Fibroblast of skin of back (primary cell): ENCODE measurements around the gene KLHL40.

Experiments used
- DNase-seq: peaks from one replicate; pipeline ENCODE4 v3.0.0-alpha.2; 2013

KLHL40 gene

DNA sequence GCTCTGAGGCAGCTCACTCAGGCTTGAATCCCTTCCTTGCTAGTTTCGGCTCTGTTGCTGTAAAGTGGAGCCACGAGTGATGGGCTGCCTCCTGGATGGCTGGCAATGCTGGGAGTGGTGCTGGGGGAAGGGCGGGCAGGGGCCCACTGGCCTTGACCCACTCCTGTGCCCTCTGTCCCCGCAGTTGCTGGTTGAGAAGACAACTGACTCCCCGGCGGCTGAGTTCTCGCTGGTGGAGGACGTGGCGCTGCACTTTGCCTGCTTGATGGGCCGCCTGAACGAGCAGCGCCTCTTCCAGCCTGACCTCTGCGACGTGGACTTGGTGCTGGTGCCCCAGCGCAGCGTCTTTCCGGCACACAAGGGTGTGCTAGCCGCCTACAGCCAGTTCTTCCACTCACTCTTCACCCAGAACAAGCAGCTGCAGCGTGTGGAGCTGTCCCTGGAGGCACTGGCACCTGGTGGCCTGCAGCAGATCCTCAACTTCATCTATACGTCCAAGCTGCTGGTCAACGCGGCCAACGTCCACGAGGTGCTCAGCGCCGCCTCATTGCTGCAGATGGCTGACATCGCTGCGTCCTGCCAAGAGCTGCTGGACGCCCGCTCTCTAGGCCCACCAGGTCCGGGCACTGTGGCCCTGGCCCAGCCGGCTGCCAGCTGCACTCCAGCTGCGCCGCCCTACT is 27.1 kb upstream of the KLHL40 start:
- DNase-seq: no peak

DNA sequence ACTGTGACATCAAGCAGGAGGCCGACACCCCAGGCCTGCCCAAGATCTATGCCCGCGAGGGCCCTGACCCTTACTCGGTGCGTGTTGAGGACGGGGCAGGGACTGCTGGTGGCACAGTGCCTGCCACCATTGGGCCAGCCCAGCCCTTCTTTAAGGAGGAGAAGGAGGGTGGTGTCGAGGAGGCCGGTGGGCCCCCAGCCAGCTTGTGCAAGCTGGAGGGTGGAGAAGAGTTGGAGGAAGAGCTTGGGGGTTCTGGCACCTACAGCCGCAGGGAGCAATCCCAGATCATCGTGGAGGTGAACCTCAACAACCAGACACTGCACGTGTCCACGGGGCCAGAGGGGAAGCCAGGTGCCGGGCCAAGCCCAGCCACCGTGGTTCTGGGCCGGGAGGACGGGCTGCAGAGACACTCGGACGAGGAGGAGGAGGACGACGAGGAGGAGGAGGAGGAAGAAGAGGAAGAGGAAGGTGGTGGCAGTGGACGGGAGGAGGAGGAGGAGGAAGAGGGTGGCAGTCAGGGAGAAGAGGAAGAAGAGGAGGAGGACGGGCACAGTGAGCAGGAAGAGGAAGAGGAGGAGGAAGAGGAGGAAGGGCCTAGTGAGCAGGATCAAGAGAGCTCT is 26.5 kb upstream of the KLHL40 start:
- no peak for DNase-seq

DNA sequence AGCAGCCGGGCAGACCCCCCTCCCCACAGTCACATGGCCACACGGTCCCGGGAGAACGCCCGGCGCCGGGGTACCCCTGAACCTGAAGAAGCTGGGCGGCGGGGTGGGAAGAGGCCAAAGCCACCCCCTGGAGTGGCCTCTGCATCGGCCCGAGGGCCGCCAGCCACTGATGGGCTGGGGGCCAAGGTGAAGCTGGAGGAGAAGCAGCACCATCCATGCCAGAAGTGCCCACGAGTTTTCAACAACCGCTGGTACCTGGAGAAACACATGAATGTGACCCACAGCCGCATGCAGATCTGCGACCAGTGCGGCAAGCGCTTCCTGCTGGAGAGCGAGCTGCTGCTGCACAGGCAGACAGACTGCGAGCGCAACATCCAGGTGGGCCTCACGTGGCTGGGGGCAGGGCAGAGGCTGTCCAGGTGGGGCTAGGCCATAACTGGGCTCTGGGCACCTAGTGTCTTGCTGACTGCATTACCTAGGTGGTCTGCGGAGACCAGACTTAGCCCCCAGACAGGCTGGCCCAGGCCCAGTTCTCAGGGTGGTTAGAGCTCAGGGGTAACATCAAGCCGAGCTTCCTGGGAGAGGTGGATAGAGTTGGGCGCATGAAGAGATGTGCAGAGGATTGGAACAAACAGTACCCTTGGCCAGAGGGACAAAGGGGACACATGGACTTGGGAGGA is 25.7 kb upstream of the KLHL40 start:
- DNase-seq: no peak

DNA sequence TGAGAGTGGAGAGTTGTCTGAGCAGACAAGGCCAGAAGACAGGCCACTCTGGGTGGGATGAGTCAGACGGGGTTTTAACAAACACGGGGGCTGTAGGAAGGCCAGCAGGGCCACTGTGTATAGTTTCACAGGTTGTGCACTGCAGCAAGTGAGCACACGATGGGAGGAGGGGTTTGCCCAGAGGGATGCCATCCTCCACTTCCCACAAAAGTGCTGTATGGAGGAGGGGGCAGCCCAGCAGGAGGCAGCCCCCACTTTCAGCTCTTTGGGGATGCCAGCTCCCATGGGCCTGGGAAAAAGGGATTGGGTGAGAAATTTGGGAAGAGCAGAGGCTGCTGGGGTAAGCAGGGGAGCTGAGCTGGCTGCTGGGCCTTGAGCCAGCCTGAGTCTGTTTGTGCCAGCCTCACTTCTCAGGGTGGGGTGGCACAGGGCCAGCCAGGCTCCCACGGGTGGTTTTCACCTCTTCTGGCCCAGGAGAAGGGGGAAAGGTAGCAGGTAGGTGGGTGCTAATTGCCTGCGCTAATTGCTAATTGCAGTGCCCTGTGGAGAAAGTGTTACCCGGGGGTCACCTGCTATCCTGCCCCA is 25.1 kb upstream of the KLHL40 start:
- DNase-seq: no peak

DNA sequence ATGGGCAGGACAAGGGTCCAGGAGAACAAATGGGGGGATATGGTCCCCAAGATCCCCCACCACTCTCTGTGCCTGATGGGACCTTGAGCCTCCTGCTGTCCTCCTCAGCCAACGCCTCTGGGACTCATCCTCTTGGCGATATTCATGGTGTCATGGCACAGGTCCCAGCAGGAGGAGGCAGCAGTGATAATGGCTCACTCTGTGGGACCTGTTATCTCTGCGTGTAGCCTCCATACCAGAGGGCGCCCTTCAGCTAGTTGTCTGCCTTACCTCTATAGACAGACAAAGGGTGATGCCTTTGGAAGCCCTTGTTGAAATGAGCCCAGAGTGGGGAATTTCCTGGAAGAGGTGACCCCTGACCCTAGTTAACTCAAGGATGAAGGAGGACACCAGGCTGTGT is 24.4 kb upstream of the KLHL40 start:
- no peak for DNase-seq

DNA sequence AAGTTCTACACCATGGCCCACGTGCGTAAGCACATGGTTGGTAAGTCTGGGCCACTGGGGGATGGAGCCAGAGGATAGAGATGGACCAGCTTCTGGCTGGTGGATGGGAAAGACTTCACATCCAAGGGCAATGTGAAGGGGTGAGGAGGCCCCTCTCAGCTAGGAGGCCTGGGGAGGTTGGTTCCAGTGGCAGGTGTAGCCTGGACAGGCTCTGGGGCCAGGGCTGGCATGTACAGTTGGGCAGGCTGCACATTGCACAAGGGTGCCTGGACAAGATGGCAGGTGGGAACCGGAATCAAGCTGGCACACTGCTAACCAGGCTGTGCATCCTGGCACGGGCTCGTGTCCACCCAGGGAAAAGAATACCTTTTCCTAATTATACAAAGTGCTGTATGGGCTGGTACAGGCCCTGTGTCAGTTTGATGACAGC is 23.7 kb upstream of the KLHL40 start:
- DNase-seq: no peak

DNA sequence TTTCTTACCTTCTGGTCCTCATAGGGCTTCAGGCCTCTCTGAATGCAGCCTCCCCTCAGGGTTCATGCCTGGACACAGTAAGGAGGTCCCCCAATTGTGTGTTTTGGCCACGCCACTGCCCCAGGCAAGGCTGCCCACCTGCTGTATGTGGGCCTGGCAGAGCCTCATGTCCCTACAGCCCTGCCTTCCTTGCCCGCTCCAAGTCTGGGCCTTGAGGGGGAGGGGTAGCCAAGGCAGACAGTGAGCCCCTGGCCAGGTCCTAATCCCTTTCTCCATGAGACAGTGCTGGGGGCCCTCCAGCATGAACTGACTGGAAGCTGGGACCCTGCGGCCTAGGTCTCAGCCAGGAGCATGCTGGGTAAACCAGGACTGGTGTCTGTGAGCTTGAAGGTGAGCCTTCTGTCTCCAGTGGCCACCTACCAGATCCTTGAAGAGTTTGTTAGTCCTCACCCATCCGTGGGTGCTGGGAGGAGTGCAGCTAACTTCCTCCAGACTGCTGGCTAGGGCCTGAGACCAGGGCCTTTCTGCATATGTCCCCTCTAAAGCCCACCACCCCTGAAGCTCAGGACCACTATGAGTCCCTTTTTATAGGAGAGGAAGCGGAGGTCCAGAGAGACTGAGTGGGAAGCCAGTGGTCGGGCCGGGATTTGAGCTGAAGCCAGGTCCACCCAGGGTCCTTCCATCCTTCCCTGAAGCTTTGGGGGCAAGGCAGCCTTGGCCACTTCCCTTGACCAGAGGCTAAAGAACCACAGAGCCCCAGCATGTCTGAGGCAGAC is 23.1 kb upstream of the KLHL40 start:
- no peak for DNase-seq

DNA sequence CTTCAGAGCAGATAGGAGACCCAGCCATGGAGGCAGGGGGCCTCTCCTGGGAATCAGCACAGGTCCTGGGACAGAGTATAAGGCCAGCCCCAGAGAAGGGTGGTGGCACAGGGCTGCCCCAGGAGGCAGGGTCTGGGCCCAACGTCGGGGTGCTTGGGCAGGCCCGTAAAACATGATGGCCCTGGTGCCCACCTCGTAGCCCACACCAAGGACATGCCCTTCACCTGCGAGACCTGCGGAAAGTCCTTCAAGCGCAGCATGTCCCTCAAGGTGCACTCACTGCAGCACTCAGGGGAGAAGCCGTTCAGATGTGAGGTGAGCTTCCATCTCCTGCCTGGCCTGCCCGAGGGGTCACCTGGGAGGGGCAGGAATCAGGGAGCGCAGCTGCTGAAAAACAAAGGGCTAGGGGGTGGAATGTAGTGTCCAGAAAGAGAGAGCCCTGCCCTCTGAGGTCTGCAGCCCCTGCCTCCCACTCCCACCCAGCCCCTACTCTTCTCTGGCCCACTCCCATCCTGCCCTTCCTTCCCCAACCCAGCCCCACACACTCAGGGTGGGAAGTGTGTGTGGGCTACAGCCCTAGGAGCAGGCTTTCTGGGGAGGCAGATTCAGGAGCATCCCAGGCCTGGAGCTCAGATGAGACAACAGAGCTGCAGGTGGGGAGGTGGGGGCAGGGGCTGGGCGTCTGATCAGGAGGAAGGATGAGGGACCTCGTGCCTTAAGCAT is 22.4 kb upstream of the KLHL40 start:
- no peak for DNase-seq

DNA sequence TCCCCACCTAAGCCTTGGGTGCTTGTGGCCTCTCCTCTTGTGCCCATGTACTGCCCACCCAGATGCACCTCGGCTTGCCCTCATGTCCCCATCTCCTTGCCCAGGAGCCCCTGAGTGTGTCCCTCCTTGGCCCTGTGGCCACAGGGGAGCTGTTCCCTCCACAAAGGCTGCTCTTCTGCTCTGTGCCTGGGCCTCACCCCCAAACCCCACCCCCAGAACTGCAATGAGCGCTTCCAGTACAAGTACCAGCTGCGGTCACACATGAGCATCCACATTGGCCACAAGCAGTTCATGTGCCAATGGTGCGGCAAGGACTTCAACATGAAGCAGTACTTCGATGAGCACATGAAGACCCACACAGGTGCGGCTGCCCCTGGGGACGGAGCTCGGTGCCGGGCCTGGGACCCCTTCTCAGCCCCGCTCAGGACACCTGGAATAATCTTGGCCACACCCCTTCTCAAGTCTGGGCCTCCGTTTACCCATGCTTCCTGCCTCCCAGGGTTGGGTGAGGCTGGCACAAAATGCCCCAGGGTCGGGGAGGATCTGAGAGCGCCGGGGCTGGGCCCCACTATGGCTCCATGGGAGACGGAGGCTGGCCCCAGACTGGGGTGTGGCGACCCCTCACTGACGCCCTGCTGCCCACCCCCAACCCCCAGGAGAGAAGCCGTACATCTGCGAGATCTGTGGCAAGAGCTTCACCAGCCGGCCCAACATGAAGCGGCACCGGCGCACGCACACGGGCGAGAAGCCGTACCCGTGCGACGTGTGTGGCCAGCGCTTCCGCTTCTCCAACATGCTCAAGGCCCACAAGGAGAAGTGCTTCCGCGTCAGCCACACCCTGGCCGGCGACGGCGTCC is 21.5 kb upstream of the KLHL40 start:
- no peak for DNase-seq

DNA sequence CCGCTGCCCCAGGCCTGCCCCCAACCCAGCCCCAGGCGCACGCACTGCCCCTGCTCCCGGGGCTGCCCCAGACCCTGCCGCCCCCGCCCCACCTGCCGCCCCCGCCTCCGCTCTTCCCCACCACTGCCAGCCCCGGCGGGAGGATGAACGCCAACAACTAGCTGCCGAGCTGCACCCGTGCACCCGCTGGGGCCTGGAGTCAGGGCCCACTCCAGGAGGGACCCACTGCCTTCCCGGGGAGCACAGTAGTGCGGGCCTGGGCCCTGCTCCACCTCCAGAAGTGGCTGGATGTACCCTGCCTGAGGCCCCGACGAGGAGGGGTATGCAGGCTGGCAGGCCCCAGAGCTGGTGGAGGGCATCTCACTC is 20.9 kb upstream of the KLHL40 start:
- DNase-seq: no peak

DNA sequence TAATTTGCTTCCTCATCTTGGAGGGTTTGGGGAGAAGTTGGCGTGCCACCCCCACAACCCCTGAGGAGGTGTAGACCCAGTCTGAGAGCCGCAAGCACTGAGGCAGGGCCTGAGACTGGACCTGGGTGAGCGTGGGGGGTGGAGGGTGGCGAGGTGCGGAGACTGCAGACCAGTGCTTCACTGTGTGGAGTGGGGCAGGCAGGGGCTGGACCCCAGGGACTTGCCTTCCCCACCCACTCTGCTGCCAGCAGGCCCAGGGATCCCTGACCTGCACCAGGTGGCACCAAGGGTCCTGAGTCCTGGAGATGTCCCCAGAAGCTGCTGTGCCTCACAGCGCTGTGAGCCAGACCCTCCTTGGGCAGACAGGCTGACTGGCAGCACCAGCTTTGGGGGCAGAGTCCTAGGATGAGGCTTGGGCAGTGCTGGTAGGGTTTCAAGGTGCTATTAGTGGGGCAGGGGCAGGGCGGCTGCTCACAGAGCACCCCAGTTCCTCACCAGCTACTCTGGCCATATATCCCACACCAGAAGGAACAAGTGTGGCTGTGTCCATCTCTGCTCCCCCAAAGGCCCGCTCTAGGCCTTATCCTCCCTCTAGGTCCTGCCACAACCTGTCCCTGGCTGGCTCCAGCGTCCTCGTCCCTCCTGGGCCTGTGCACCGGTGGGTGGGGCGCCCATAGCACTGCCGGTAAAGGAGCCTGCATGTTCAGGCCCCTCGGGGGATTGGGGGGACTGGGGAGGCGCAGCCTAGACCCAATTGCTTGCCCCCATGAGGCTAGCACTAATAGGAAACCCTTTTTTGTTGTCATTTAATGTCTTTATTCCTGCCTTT is 20.1 kb upstream of the KLHL40 start:
- no peak for DNase-seq

DNA sequence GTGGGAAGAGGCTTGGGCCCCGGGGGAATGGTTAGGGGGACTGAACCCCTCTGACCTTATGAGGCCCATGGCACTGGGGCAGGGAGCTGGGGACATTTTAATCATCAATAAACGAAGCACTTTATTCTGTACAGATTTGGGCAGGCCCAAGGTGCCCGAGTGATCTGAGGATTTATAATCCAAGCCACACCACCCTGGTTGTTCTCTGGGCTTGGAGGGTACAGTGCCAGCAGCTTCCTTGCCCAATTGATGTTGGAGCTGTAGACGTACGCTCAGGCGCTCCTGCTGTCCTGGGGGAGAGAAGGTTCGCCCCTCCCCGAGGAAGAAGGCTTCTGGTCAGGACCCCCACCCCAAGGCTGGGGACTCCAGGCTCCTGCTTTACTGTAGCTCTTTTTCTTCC is 19.3 kb upstream of the KLHL40 start:
- no peak for DNase-seq

DNA sequence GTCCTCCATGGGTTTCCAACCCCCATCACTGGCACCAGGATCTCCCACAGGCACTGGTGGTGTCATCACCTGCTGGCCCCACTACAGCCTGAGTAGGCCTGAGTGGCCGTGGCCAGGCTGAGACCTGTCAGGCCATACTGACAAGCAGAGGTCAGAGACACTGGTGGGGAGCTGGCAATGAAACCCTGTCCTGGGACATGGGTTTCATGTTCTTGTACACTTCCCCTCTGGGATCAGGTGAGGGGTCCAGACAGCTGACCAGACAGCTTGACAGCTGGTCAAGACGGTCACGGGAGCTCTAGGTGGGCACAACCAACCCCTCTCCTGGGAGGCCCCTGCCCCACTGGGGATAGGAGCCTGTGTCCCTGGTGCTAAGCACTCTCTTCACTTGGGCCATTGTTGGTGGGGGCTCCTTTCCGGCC is 18.7 kb upstream of the KLHL40 start:
- no peak for DNase-seq

DNA sequence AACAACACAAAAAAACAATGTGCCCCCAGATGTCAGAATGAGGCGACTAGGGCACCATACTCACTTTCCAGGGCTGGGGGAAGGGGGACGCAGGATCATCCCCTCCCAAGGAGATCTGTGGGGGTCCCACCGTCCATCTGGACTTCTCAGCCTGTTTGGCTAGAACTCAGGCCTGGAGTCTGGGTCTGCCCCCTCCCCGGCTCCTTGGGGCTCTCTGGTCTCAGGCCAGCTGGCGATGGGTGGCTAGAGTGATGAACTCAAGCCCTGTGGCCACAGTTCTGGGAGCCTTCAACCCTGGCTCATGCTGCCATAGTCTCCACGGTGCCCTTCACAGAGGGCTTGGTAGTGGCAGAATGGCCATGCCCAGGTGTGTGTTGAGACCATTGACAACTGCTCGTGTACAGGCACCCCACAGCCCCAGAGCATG is 18.2 kb upstream of the KLHL40 start:
- DNase-seq: no peak

DNA sequence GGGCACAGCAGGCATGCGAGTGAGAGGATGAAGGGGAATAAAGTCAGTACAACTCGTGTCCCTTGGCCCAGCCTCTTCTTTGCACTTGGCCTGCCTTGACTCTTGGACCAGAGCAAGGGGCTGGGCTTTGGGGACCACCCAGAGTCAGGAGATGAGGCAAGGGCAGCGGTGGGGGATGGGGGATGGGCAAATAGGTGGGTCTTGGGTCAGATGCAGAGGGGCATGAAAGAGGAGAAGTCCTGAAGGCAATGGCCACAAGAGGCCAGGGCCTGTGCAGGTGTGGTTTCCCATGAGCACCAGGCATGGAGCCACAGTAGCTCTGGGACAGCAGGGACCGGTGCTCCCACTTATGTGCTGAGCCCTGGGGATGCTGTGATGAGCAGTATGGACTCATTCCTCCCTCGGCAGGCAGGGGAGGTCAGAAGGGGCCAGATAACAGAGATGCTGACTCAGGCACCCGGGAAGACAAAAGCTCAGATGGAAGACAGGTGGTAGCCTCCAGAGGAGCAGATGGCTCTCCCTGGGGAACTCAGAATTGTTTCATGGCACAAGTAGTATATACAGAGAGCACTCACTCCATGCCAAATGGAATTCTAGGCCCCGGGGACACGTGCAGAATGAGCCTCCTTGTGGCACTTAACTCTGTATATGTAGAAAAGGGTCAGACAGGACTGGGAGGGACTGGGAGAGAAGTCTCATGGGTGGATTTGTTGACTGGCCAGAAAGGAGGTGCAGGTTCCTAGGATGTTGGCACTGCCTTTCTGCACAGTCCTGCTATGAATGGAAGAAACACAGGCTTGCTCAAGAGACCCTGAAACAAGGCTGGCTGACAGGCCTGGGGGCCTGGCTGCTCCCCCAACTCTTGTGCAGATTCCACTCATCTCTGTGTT is 17.6 kb upstream of the KLHL40 start:
- no peak for DNase-seq

DNA sequence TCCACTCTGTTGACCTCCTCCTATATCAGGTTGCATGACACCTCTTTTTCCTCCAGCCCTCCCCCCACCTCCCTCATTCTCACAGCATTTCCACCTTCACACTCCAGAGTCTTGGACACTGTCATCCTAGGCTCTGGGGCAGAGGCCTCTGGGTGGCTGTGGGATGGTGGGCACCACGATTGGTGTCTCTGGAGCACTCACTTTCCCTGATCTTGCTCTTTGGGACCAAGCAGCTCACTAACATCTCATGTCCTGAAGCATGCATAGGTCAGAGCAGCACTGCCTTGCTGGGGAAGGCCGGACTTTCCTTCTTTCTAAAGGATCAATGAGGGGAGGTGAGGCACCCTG is 16.9 kb upstream of the KLHL40 start:
- no peak for DNase-seq

DNA sequence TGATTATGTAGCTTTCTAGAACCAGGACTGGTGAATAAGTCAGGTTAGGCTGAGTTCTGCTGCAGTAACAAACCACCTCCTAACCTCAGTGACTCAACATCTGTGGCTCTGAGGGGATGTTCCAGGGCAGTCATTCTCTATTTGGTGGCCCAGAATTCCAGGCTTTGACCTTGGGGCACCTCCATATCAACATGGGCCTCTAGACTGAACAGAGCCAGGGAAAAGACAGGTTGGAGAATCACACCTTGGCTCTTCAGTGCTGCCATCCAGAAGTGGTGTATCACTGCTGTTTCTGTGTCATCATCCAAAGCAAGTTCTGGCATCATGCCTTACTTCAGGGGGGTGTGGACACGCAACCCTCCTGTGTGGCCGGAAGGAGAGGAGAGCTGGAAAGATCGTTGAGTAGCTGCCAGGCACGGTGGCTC is 16.5 kb upstream of the KLHL40 start:
- no peak for DNase-seq

DNA sequence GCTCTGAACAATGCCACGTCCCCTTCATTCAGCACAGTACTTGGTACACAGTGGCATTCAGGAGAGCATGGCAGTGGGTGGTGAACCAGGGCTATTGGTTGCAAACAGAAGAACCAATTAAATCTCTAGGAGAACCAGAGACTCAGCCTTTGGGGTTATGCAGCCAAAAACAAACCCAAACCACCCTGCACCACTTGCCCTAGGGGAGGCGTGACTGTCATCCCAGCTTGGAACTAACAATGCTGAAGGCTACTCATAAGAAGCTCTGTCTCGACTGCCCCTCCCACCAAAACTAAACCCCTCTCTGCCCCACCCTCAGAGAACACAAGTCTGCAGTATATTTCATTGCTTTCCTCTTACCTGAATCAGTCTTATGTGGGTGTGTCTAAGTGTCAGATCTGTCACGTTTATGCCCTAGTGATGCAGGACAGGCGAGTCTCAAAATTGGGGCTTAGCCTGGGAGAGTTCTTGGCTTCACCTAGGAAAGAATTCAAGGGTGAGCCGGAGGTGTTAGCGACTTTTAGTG is 15.2 kb upstream of the KLHL40 start:
- no peak for DNase-seq

DNA sequence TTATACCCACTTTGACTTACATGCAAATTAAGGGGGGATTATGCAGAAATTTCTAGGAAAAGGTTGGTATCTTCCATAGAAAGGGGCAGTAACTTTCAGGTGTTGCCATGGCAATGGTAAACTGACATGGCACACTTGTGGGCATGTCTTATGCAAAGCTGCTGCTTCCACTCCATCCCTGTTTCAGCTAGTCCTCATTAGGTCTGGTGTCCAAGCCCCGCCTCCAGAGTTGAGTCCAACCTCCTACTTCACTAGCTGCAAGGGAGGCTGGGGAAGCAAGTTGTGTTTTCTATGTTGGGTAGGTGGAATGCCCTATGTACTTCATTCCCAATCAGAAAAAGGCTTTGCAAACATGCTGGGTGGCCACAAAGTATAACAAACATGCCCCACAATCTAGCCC is 14.7 kb upstream of the KLHL40 start:
- no peak for DNase-seq
